Activated naive CD8-positive, alpha-beta T cell treated with anti-CD3 and anti-CD28 coated beads, Interleukin-2, amount 10 ng/mL, durations not matched to agents 7 days and 5 days (primary cell): ENCODE data around the gene CPO. TPM values are rescaled to one million over a fixed set of nuclear protein-coding genes. Genes with fewer than 3 reads are reported as not detected.

Source experiments
- ATAC-seq: fragments of 150-1000 bp; cut with Tn5 transposase; one replicate; pipeline ENCODE4 v1.10.0; 2021; ENCODE audit warnings: low read depth, moderate library complexity
- POLR2A ChIA-PET: fragments of 350-600 bp; sonication (Branson Sonifier 250); formaldehyde crosslinking; loops from one replicate; lab custom pipeline; 2021; ENCODE audit warnings: antibody characterized with exemption; lab: Charles Lee
- DNase-seq: peaks from one replicate; pipeline ENCODE4 v3.0.0; 2021
- H3K27ac Mint-ChIP-seq: one replicate; pipeline ENCODE4 v1.8.0; 2022; ENCODE audit warnings: mild to moderate bottlenecking, mixed read lengths
- H3K27me3 Mint-ChIP-seq: one replicate; pipeline ENCODE4 v1.8.0; 2022; ENCODE audit warnings: mild to moderate bottlenecking, moderate library complexity, mixed read lengths
- H3K36me3 Mint-ChIP-seq: one replicate; pipeline ENCODE4 v1.8.0; 2021; ENCODE audit warnings: mild to moderate bottlenecking, mixed read lengths
- H3K4me1 Mint-ChIP-seq: one replicate; pipeline ENCODE4 v1.8.0; 2021; ENCODE audit warnings: mixed read lengths
- H3K4me3 Mint-ChIP-seq: one replicate; pipeline ENCODE4 v1.8.0; 2022; ENCODE audit warnings: mild to moderate bottlenecking, moderate library complexity, mixed read lengths
- H3K9me3 Mint-ChIP-seq: one replicate; pipeline ENCODE4 v1.8.0; 2021; ENCODE audit warnings: mixed read lengths
- total RNA-seq, 2 experiments: library from RNA; stranded (reverse); gene quantifications; one replicate each; pipeline ENCODE4 v1.2.3, GENCODE V29; 2021

Gene CPO
- total RNA-seq: not detected

- peaks cover 3% of the 10 kb centered on the region for H3K36me3 Mint-ChIP-seq
- POLR2A ChIA-PET: no interaction called here
- no peak within 1 kb of the TSS for H3K27ac Mint-ChIP-seq
- no peak within 1 kb of the TSS for H3K4me3 Mint-ChIP-seq
- no peak for ATAC-seq
- DNase-seq: no peak
- H3K9me3 Mint-ChIP-seq: peaks cover 1% of the 10 kb centered on the region
- H3K4me1 Mint-ChIP-seq: no peaks in the 10 kb centered on the region
- H3K27me3 Mint-ChIP-seq: peaks cover 5% of the 10 kb centered on the region
Measured at GRCh38 chr2:206939340-206939739, at the start of gene CPO. Gene CPO (plus strand): TSS chr2:206939518. CDS start chr2:206939600, 82 bp downstream.

GRCh38 chr2:206890179-206890578, 49.1 kb upstream of the CPO start:
- POLR2A ChIA-PET: no interaction called here

GRCh38 chr2:206890926-206891325, 48.4 kb upstream of the CPO start:
- POLR2A ChIA-PET: no interaction called here
- no peak overlapping the region for H3K4me3 Mint-ChIP-seq
- peaks cover 5% of the 10 kb centered on the region for H3K9me3 Mint-ChIP-seq
- ATAC-seq (no peak), DNase-seq (no peak)
- H3K27ac Mint-ChIP-seq: no peak overlapping the region
- no peaks in the 10 kb centered on the region for H3K4me1 Mint-ChIP-seq
- no peaks in the 10 kb centered on the region for H3K27me3 Mint-ChIP-seq
- peaks cover 2% of the 10 kb centered on the region for H3K36me3 Mint-ChIP-seq

More at GRCh38 chr2:206890179-206890578, 49.1 kb upstream of the CPO start:
- H3K9me3 Mint-ChIP-seq: peaks cover 3% of the 10 kb centered on the region
- H3K27ac Mint-ChIP-seq: no peak overlapping the region
- DNase-seq: no peak
- no peak for ATAC-seq
- no peaks in the 10 kb centered on the region for H3K27me3 Mint-ChIP-seq
- no peak overlapping the region for H3K4me3 Mint-ChIP-seq
- no peaks in the 10 kb centered on the region for H3K4me1 Mint-ChIP-seq
- peaks cover 2% of the 10 kb centered on the region for H3K36me3 Mint-ChIP-seq

- POLR2A ChIA-PET: no interaction called here
- no peaks in the 10 kb centered on the region for H3K27me3 Mint-ChIP-seq
- H3K4me3 Mint-ChIP-seq: no peak overlapping the region
- H3K4me1 Mint-ChIP-seq: no peaks in the 10 kb centered on the region
- DNase-seq (no peak), ATAC-seq (no peak)
- peaks cover 2% of the 10 kb centered on the region for H3K9me3 Mint-ChIP-seq
- H3K27ac Mint-ChIP-seq: no peak overlapping the region
- peaks cover 2% of the 10 kb centered on the region for H3K36me3 Mint-ChIP-seq
Measured at GRCh38 chr2:206915121-206915520, 24.2 kb upstream of the CPO start.

GRCh38 chr2:206918263-206918662, 21.1 kb upstream of the CPO start:
- no peak overlapping the region for H3K4me3 Mint-ChIP-seq
- H3K27me3 Mint-ChIP-seq: no peaks in the 10 kb centered on the region
- ATAC-seq: no peak
- no peak for DNase-seq
- H3K9me3 Mint-ChIP-seq: peaks cover 2% of the 10 kb centered on the region
- H3K36me3 Mint-ChIP-seq: peaks cover 2% of the 10 kb centered on the region
- H3K27ac Mint-ChIP-seq: no peak overlapping the region
- H3K4me1 Mint-ChIP-seq: no peaks in the 10 kb centered on the region
- POLR2A ChIA-PET: no interaction called here

- H3K4me3 Mint-ChIP-seq: no peak overlapping the region
- no peak overlapping the region for H3K27ac Mint-ChIP-seq
- POLR2A ChIA-PET: no interaction called here
Measured at GRCh38 chr2:206920310-206920709, 19.0 kb upstream of the CPO start.

GRCh38 chr2:206920951-206921350, 18.4 kb upstream of the CPO start:
- ATAC-seq (no peak), DNase-seq (no peak)
- H3K27ac Mint-ChIP-seq: no peak overlapping the region
- H3K4me3 Mint-ChIP-seq: no peak overlapping the region
- H3K27me3 Mint-ChIP-seq: no peaks in the 10 kb centered on the region
- POLR2A ChIA-PET: no interaction called here
- no peaks in the 10 kb centered on the region for H3K9me3 Mint-ChIP-seq
- no peaks in the 10 kb centered on the region for H3K4me1 Mint-ChIP-seq
- H3K36me3 Mint-ChIP-seq: no peaks in the 10 kb centered on the region

More at GRCh38 chr2:206920310-206920709, 19.0 kb upstream of the CPO start:
- H3K9me3 Mint-ChIP-seq: no peaks in the 10 kb centered on the region
- H3K27me3 Mint-ChIP-seq: no peaks in the 10 kb centered on the region
- H3K36me3 Mint-ChIP-seq: no peaks in the 10 kb centered on the region
- DNase-seq: no peak
- no peaks in the 10 kb centered on the region for H3K4me1 Mint-ChIP-seq
- no peak for ATAC-seq

- POLR2A ChIA-PET: no interaction called here
- peaks cover 2% of the 10 kb centered on the region for H3K9me3 Mint-ChIP-seq
- ATAC-seq (no peak), DNase-seq (no peak)
- H3K36me3 Mint-ChIP-seq: no peaks in the 10 kb centered on the region
- H3K4me3 Mint-ChIP-seq: no peak overlapping the region
- no peaks in the 10 kb centered on the region for H3K27me3 Mint-ChIP-seq
- H3K4me1 Mint-ChIP-seq: no peaks in the 10 kb centered on the region
- H3K27ac Mint-ChIP-seq: no peak overlapping the region
Measured at GRCh38 chr2:206921529-206921928, 17.8 kb upstream of the CPO start.

GRCh38 chr2:206935991-206936842, 3.1 kb upstream of the CPO start:
- POLR2A ChIA-PET: no interaction called here
- DNase-seq (no peak), ATAC-seq (no peak)
- Mint-ChIP-seq H3K27ac (no peak overlapping the region), H3K9me3 (peaks cover 1% of the 10 kb centered on the region), H3K36me3 (peaks cover 3% of the 10 kb centered on the region), H3K4me1 (no peaks in the 10 kb centered on the region), H3K4me3 (no peak overlapping the region), H3K27me3 (peaks cover 1% of the 10 kb centered on the region)

- no peak overlapping the region for H3K4me3 Mint-ChIP-seq
- H3K36me3 Mint-ChIP-seq: peaks cover 3% of the 10 kb centered on the region
- H3K27me3 Mint-ChIP-seq: peaks cover 1% of the 10 kb centered on the region
- ATAC-seq (no peak), DNase-seq (no peak)
- H3K4me1 Mint-ChIP-seq: no peaks in the 10 kb centered on the region
- H3K9me3 Mint-ChIP-seq: peaks cover 1% of the 10 kb centered on the region
- no peak overlapping the region for H3K27ac Mint-ChIP-seq
- POLR2A ChIA-PET: no interaction called here
Measured at GRCh38 chr2:206936843-206937230, 2.5 kb upstream of the CPO start.

- ATAC-seq: no peak
- no peak overlapping the region for H3K27ac Mint-ChIP-seq
- no peaks in the 10 kb centered on the region for H3K4me1 Mint-ChIP-seq
- no peak overlapping the region for H3K4me3 Mint-ChIP-seq
- peaks cover 3% of the 10 kb centered on the region for H3K36me3 Mint-ChIP-seq
- POLR2A ChIA-PET: no interaction called here
- H3K27me3 Mint-ChIP-seq: peaks cover 5% of the 10 kb centered on the region
- peaks cover 1% of the 10 kb centered on the region for H3K9me3 Mint-ChIP-seq
- DNase-seq: no peak
Measured at GRCh38 chr2:206937555-206937954, 1.8 kb upstream of the CPO start.

- H3K36me3 Mint-ChIP-seq: peaks cover 3% of the 10 kb centered on the region
- ATAC-seq: no peak
- DNase-seq: no peak
- POLR2A ChIA-PET: no interaction called here
- no peak overlapping the region for H3K4me3 Mint-ChIP-seq
- H3K4me1 Mint-ChIP-seq: no peaks in the 10 kb centered on the region
- no peak overlapping the region for H3K27ac Mint-ChIP-seq
- H3K27me3 Mint-ChIP-seq: peaks cover 5% of the 10 kb centered on the region
- peaks cover 1% of the 10 kb centered on the region for H3K9me3 Mint-ChIP-seq
Measured at GRCh38 chr2:206940546-206940945, 1.2 kb downstream of the CPO start.

GRCh38 chr2:206942592-206943478, 3.5 kb downstream of the CPO start:
- POLR2A ChIA-PET: no interaction called here
- Mint-ChIP-seq H3K27me3 (peaks cover 6% of the 10 kb centered on the region), H3K36me3 (peaks cover 2% of the 10 kb centered on the region), H3K9me3 (peaks cover 3% of the 10 kb centered on the region), H3K4me1 (no peaks in the 10 kb centered on the region), H3K4me3 (no peak overlapping the region), H3K27ac (no peak overlapping the region)
- DNase-seq (no peak), ATAC-seq (no peak)
